Activated effector memory CD4-positive, alpha-beta T cell treated with anti-CD3 and anti-CD28 coated beads, Interleukin-2, amount 50 U/mL, for 16 hours (primary cell): Measurements from ENCODE around the gene CRYL1.
A peak's percentile ranks its signal among the peaks of the same experiment; 100 is the strongest.

Experiments
- DNase-seq: peaks from one replicate; pipeline ENCODE4 v3.0.0-alpha.2; 2020

The CRYL1 gene, protein sequence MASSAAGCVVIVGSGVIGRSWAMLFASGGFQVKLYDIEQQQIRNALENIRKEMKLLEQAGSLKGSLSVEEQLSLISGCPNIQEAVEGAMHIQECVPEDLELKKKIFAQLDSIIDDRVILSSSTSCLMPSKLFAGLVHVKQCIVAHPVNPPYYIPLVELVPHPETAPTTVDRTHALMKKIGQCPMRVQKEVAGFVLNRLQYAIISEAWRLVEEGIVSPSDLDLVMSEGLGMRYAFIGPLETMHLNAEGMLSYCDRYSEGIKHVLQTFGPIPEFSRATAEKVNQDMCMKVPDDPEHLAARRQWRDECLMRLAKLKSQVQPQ

DNA sequence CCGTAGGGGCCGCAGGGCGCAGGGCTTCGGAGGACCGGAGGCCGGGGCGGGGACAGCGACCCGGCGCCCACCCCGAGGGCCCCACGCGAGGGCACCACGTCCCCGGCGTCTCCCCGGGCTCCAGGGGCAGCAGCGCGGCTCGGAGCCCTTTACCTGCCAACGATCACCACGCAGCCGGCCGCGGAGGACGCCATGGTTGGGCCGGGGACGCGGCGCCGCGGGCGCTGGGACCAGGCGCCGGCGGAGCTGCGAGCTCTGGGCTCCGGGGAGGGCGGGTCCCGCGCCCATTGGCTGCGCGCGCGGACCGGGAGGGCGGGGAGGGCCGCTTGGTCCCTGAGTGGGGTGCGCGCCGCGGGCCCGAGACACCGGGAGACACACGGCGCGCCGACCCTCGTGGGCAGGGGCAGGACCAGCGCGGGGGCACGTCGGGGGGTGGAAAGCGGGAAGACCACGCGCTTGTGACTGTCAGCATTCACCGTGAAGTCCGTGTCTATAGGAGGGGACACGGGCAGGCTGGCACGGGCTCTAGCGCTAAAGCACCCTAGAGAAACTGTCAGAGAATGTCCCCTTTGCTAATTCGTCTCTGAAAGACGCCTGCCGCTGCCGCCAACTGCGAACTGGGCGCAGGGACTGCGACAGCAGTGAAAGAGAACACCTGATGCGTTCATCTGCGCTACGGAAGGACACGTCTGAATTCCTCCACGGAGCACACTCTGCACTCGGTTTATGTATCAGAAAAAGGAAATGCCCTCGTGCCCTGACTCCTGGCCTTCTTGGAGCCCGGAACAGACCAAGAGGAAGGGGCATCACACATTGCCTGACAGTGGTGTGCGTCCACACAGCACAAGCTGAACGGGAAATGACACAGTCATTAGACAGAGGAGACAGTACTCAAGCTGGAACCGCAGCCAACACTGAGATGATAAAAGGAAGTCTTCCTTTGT lies at the start of gene CRYL1:
Gene CRYL1 (minus strand): TSS at position 257 of the 944 bp plus-strand sequence. CDS start 63 bp downstream, at position 194.
- DNase-seq = peak; percentile 91

GRCh38 chr13:20573636-20574035 lies 48.0 kb upstream of the CRYL1 start:
- DNase-seq = no peak

GRCh38 chr13:20573186-20573585 lies 47.5 kb upstream of the CRYL1 start:
- no peak for DNase-seq

DNA sequence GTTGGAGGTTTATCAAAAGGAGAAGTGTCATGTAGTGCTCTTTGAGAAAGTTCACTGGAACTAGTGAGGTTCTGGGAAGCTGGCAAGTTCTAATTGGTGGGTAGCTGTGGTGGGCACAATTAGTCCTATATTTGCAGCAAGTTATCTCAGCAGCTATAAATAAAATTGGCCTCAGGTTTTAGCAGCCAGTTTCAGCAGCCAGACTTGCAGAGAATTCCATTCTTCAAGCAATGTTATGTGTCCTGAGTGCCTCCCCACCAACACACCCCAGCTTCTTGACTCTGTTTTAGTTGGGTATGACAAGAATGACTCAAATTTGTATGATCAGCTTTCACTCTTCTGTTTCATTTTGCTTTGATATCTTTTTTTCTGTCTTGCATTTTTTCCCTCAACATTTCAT lies 46.0 kb upstream of the CRYL1 start:
- no peak for DNase-seq

GRCh38 chr13:20570517-20570916 lies 44.9 kb upstream of the CRYL1 start:
- DNase-seq = no peak

- DNase-seq = no peak
These were observed 42.3 kb upstream of the CRYL1 start for GRCh38 chr13:20567881-20568528.

DNA sequence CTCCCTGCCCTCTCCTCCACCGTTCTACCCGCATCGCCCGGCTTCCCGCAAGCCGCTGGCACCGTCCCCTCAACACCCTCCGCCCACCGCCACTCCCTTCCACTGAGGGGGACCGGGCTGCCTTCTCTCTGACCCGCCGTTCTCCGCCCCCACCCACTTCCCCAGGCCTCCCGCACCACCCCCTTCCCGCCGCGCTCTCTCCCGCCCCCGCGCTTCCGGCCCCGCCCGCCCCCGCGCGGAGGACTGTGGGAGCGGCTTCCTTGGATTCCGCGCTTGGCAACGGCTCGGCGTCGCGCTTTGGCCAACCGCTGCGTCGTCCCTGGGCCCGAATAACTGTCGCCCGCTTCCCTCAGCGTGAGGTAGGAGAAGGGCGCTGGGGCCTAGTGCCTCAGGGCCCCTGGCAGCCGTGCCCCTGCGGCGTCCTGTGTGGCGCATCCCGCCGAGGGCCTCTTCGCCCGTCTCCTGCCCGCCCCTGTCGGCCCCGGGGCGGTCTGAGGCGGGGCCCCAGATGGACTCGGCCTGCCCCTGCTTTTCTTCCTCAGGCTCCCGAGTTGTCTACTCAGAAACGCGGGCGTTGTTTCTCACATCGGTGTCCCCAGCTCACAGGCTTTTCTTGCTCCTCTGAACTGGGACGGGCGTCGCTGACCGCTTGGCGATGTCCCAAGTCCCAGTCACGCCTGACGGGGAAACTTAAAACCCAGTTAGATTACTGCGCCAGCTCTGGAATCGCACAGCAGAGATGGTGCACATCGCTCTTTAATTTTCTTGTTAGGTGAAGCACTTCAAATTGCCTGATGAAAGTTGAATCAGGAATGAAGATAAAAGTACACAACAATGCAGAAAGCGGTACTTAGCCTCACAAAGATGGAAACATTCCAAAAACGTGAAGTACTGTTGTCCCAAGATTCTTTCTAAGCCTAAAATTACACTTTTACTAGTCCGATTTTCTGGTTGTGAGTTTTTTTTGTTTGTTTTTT lies 41.5 kb upstream of the CRYL1 start, which contains the start of gene IFT88:
Gene IFT88 (plus strand): TSS at position 260 of the 977 bp plus-strand sequence. CDS start 7,229 bp downstream, outside the sequence.
- DNase-seq = peak; percentile 94

- DNase-seq = no peak
These were observed 40.8 kb upstream of the CRYL1 start for GRCh38 chr13:20566468-20566897.

- DNase-seq = no peak
These were observed 39.6 kb upstream of the CRYL1 start for GRCh38 chr13:20565115-20565736.

- DNase-seq = no peak
These were observed 36.1 kb upstream of the CRYL1 start for GRCh38 chr13:20561741-20562140.

GRCh38 chr13:20559659-20560356 lies 34.2 kb upstream of the CRYL1 start:
- DNase-seq = no peak

GRCh38 chr13:20558982-20559381 lies 33.3 kb upstream of the CRYL1 start:
- no peak for DNase-seq

- DNase-seq = no peak
These were observed 27.7 kb upstream of the CRYL1 start for GRCh38 chr13:20553311-20553710.

DNA sequence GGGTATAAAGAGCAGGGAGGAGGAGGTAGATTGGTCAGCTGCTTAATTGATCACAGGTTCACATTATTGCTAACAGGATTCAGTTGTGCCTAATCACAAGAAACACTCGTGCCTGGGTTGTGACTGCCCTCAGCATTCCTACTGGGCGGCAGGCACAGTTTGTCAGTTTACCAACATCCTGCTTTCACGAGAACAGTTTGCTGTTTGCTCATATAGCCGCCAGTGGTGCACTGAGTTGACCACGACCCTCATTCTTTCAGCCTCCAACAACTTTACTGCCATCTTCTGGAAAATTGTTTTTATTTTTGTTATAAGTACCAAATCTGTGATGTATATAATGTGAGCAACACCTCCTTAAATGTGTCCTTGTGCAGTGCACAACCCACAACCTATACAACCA lies 25.1 kb upstream of the CRYL1 start:
- DNase-seq = no peak

GRCh38 chr13:20547479-20547908 lies 21.8 kb upstream of the CRYL1 start:
- no peak for DNase-seq

GRCh38 chr13:20546556-20546955 lies 20.9 kb upstream of the CRYL1 start:
- no peak for DNase-seq

DNA sequence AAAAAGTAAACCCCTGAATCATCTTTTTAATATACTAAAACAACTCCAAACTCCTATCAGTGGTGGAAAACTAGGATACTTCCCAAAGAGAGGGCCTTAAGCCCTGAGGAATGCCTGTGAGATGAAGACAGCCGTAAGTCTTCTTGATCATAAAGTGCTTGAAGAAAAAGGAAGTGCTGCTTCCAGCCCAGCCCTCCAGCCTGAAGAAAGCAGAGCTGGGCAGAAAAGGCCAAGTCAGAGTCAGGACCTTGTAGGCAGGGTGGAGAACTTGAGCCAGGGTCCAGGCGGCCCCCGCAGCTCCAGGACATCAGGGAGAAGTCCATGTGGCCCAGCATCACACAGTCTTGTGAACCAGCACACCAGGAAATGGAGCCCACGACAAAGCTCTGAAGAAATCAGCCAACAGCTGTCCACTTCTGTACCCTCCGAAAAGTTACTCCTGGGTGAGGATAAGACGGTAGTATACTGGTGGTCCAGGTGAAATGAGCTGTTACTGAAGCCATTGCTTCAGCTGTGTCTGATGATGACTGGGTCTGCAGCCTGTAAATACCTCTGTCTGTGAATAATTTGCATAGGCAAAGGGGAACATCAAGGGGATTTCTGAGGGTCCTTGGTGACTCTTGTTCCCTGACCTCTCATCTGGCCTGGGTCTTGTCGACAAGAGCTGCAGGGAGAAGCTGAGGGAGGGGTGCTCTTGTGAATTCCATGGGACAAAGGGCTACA lies 18.7 kb upstream of the CRYL1 start:
- DNase-seq = no peak

GRCh38 chr13:20536992-20537391 lies 11.3 kb upstream of the CRYL1 start:
- no peak for DNase-seq

DNA sequence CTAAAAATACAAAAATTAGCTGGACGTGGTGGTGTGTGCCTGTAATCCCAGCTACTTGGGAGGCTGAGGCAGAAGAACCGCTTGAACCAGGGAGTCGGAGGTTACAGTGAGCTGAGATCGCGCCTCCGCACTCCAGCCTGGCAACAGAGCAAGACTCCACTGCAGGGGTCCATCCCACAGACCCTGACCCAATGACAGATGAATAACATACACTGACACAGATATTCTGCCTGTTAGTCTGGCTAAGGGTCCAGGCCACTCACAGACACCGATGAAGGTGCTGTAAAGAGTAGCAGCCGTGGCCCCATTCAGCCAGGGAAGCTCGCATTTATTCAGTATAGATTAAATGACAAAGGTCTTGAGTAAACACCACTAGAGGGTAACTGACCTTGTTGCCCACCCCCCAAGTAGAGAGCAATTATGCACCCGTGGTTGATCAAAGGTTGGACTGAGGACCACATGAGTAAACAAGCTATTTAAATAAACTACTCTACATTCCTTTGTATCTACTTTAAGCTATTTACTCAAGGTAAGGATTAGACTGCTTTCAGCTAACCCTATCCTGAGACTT lies 8.5 kb upstream of the CRYL1 start:
- DNase-seq = no peak

DNA sequence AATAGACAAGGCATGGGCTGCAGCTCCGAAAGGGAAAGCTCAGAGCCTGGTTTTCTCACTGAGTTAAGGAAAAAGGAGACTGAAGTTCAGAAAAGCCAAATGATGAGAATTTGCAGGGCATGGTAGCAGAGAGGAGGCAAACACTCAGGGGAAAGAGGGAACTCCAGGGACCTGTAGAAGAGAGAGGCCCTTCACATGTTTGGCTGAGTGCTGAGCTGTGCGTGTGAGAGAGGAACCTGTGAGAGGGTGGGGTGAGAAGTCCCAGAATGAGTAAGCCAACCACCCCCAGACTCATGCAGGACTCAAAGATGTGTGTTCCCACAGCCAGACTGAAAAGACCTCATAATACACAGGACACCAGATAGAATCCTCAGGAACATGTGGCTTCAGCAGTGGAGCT lies 2.8 kb upstream of the CRYL1 start:
- no peak for DNase-seq
